Prostate gland (tissue), 2 donors: Measurements from ENCODE around the gene SURF6.

Source experiments
- POLR2AphosphoS5 ChIP-seq: sonication (generic); formaldehyde crosslinking; IDR thresholded peaks from one replicate; pipeline ENCODE4 v1.6.1; 2017; ENCODE audit warnings: antibody characterized with exemption
- TF ChIP-seq, protein P1 (sequence below), 4 experiments: fragments of 200-600 bp in 2 of 4; fragments of 450-650 bp in 2 of 4; sonication (generic) in 2 of 4; IDR thresholded peaks; 1 replicate in 3 of 4; 2 replicates in 1 of 4; pipeline ENCODE4 v1.5.1; 2016 to 2019; ENCODE audit warnings: antibody characterized with exemption in 4 of 4, mild to moderate bottlenecking in 2 of 4, moderate library complexity in 2 of 4

DNA sequence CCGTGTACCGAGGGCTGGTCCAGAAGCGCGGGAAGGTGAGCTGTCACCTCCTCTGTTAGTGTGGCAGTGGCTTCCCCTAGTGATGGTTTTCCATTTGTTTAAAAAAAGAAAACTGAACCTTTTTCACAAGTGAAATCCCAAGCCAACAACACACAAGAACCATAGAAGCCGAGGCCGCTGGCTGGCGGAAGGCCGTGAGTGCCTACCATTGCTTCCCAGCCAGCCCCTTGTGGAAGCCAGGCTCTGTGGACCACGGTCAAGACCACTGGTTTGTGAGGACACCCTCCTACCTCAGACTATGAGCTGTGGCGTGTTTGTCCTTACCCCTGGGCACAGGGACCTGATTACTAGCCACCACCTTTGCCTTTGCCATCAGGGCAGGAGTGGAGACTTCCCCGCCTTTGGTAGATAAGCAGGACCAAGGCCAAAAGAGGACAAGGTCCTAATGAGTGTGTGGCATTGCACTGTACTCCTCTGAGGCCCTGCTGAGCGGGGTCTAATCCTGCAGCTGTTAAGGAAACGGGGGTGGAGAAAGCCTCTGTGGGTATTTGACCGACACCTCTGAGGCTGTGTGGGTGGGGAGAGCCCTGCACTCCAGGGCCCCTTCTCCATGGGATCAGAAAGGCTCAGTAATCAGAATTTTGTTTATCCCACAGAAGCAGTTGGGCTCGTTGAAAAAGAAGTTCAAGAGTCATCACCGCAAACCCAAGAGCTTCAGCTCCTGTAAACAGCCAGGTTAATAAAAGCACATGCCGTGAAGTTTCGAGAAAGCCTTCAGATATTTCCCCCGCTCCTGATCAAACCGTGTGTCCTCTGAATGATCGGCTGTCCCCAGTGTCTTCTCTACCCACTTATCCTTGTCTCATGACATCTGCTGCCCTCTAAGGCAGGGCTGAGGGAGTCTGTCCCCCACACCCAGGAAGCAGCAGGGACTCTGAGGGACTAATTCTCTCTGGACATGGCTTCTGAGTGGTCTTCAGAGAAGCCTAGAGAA, 24.7 kb upstream of the SURF6 start:
- TF ChIP-seq, protein P1, sequence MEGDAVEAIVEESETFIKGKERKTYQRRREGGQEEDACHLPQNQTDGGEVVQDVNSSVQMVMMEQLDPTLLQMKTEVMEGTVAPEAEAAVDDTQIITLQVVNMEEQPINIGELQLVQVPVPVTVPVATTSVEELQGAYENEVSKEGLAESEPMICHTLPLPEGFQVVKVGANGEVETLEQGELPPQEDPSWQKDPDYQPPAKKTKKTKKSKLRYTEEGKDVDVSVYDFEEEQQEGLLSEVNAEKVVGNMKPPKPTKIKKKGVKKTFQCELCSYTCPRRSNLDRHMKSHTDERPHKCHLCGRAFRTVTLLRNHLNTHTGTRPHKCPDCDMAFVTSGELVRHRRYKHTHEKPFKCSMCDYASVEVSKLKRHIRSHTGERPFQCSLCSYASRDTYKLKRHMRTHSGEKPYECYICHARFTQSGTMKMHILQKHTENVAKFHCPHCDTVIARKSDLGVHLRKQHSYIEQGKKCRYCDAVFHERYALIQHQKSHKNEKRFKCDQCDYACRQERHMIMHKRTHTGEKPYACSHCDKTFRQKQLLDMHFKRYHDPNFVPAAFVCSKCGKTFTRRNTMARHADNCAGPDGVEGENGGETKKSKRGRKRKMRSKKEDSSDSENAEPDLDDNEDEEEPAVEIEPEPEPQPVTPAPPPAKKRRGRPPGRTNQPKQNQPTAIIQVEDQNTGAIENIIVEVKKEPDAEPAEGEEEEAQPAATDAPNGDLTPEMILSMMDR (IDR thresholded peaks at IDR 0.05), result no peak
- no peak for TF ChIP-seq POLR2AphosphoS5
